H7 (cell line): ENCODE measurements around the gene PPM1E. TPM values are rescaled to one million over a fixed set of nuclear protein-coding genes. Genes with fewer than 3 reads are reported as not detected.
"Not testable (repeated sequence)": the region's sequence is repeated elsewhere in the genome, so short reads cannot be mapped to it uniquely, and the experiment has no call there.

ENCODE experiments used
- DNase-seq: peaks from one replicate; pipeline ENCODE4 v3.0.0; 2012
- H3K27me3 ChIP-seq: 2 replicates; pipeline ENCODE4 v1.6.0; 2011; ENCODE audit warnings: mild to moderate bottlenecking, low read length; ENCODE audit not compliant: control insufficient read depth, insufficient read depth
- H3K36me3 ChIP-seq: replicated peaks from 2 replicates; pipeline ENCODE4 v1.5.1; 2011; ENCODE audit warnings: low read length; ENCODE audit not compliant: control insufficient read depth, insufficient read depth
- H3K4me3 ChIP-seq: 2 replicates; pipeline ENCODE4 v1.5.1; 2011; ENCODE audit warnings: low read depth, mild to moderate bottlenecking, control low read depth, low read length, moderate library complexity; ENCODE audit not compliant: insufficient read depth
- total RNA-seq: library from RNA; depleted of rRNA; stranded (reverse); fragments of >200 nt; shearing (Covaris generic); gene quantifications from 2 replicates; pipeline ENCODE4 v1.2.3, GENCODE V29; 2014

Gene PPM1E
- total RNA-seq, 1 experiment from 2014 or later, result 3.5 TPM

DNA sequence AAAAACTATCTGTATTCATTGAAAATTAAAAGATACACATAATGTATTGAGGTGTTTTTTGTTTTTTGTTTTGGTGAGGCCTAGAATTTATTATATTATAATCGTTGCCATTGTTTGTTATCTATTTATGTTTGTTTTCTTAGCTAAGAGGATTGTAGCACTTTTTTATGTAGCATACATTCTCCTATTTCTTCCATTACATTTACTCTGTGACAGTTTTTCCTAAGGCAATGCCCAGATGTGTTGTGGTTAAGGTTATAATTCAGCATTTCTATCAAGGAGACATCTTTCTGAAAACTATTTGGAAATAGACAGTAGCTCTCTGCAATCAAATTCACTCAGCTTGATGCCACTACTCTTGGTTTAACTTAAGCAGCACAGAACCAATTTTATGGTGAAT is 161.6 kb downstream of the PPM1E start:
- H3K27me3 ChIP-seq, result no peaks in the 10 kb centered on the region
- no peaks in the 10 kb centered on the region for H3K36me3 ChIP-seq
- DNase-seq, result no peak

DNA sequence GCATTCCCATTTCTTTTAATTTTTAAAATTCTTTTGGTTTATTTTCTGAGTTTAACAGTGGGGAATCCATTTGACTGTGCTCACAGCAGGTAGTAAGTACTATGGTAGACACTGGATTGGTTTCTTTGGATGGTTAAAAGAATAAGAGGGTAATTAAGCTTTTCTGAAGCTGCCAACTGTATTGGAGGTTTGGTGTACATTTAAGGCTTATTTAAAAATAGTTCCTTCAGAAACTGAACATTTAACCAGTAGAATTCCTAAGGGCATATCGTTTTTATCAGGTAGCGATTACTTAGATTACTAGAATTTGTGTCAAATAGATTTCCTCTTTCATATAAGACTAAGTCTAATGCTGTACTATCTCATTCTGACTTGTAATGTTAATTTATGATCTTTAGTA is 162.4 kb downstream of the PPM1E start:
- no peaks in the 10 kb centered on the region for H3K27me3 ChIP-seq
- H3K4me3 ChIP-seq, result no peak overlapping the region
- peak; percentile 11 for DNase-seq
- no peaks in the 10 kb centered on the region for H3K36me3 ChIP-seq

More for the DNA sequence above, 161.6 kb downstream of the PPM1E start:
- no peak overlapping the region for H3K4me3 ChIP-seq

DNA sequence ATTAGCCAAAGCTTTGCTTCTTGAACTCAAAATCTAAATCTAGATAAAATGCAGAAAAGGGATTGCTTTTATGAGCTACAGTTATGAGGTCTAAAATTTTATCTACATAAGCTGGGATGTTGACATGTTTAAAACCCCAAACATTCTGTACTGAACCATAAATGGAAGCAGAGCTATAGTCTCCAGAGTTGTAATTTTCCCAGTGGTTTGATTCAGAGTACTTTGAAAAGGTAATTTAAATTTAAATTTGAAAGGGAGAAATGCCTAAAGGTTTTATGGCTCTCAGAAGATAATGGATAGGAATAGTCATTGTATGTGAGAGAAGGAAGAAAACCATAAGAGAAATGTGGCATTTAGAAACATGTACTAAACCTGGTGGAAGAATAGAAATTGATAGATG is 163.2 kb downstream of the PPM1E start:
- H3K36me3 ChIP-seq, result no peaks in the 10 kb centered on the region
- no peak for DNase-seq
- H3K27me3 ChIP-seq, result no peaks in the 10 kb centered on the region
- H3K4me3 ChIP-seq, result no peak overlapping the region

DNA sequence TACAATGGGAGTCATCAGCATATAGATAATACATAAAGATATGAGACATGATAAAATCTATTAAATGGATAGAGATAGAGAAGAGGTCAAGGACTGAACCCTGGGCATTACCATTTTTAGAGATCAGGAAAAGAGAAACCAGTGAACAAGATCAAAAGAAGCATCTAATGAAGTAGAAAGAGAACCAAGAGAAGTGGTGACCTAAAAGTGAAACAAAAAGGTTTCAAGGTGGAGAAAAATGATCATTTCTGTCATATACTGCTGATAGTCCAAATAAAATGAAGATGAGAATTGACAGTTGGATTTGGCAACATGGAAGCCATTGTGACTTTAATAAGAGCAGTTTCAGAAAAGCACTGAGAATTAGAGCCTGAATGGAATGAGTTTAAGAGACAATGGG is 165.1 kb downstream of the PPM1E start:
- Histone ChIP-seq H3K4me3 (no peak overlapping the region), H3K36me3 (no peaks in the 10 kb centered on the region), H3K27me3 (no peaks in the 10 kb centered on the region)
- DNase-seq, result no peak

DNA sequence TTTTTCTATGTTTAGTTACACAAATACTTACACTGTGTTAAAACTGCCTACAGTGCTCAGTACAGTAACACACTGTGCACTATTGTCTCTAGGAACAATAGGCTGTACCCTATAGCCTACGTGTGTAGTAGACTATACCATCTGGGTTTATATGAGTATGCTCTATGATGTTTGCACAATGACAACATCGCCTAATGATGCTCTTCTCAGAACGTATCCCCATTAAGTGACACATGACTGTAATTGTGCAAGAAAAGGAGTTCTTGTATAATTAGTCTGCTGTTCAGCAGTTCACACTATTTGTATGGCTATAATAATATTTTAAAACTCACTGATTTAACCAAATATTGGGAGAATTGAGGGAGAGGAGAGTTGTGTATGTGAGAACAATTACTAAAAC is 177.3 kb downstream of the PPM1E start:
- no peaks in the 10 kb centered on the region for H3K27me3 ChIP-seq
- no peak for DNase-seq

DNA sequence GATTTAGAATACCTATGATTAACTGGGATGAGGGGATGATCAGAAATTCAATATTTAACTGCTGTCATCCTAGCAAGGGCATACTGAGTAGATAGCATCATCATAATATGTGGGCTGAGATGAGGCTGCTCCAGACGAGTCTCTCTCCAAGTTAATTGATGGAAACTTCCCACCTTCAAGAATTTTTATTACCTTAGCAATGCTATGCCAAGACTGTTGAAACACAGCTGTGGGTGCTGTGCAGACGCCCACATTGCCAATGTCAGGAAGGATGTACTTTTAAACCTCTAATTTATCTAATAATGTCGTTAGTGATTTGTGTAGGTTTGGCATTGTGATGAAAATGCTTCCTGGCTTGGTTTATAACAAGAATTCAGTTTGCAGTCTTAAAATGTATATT is 180.6 kb downstream of the PPM1E start:
- Histone ChIP-seq H3K4me3 (no peak overlapping the region), H3K36me3 (no peaks in the 10 kb centered on the region), H3K27me3 (no peaks in the 10 kb centered on the region)
- no peak for DNase-seq

More for the DNA sequence above, 177.3 kb downstream of the PPM1E start:
- H3K36me3 ChIP-seq, result no peaks in the 10 kb centered on the region
- H3K4me3 ChIP-seq, result no peak overlapping the region

DNA sequence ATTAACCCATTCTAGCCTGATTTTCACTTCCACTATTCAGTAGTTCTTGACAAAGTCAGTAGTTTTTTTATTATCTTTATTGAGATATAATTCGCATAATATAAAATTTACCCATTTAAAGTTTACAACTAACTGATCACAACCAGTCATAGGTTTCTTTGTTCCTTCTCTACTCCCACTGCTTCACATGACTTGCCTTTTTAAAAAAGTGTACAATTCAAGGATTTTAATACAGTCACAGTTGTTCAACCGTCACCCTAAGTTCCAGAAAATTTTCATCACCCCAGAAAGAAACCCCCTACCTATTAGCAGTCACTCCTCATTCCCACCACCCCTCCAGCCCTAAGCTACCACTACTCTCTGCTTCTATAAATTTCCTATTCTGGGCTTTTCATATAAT is 188.5 kb downstream of the PPM1E start:
- DNase-seq, result no peak
- no peaks in the 10 kb centered on the region for H3K27me3 ChIP-seq
- no peaks in the 10 kb centered on the region for H3K36me3 ChIP-seq

DNA sequence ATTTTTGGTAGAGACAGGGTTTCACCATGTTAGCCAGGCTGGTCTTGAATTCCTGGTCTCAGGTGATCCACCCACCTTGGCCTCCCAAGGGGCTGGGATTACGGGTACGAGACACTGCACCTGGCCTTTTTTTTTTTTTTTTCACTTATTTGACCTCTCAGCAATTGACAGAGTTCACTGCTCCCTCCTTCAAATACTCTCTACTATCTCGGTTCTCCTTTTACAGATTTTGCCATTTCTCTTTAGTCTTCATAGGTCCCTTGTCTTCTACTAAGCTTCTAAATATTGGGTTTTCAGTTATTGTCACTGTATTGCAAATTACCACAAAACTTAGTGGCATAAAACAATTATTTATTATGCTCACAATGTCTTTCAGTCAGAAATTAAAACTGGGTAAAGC is 191.8 kb downstream of the PPM1E start:
- DNase-seq, result no peak
- Histone ChIP-seq H3K27me3 (no peaks in the 10 kb centered on the region), H3K4me3 (no peak overlapping the region), H3K36me3 (no peaks in the 10 kb centered on the region)

More for the DNA sequence above, 188.5 kb downstream of the PPM1E start:
- H3K4me3 ChIP-seq, result no peak overlapping the region

DNA sequence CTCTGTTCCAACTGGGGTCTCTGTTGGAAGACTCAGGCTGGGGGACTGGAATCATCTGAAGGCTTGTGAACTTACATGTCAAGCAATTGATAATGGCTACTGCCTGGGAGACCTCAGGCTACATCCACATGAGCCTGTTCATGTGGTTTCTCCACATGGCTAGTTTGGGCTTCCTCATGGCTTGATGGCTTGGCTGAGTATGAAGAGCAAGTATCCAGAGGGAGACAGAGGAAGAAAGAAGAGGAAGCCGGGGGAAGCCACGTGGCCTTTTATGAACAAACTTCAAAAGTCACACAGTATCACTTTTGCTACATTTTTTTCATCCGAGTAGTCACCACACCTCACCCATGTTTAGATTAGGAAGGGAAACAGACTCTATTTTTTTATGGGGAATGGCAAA is 192.2 kb downstream of the PPM1E start:
- Histone ChIP-seq H3K4me3 (no peak overlapping the region), H3K36me3 (no peaks in the 10 kb centered on the region), H3K27me3 (no peaks in the 10 kb centered on the region)
- DNase-seq, result no peak

DNA sequence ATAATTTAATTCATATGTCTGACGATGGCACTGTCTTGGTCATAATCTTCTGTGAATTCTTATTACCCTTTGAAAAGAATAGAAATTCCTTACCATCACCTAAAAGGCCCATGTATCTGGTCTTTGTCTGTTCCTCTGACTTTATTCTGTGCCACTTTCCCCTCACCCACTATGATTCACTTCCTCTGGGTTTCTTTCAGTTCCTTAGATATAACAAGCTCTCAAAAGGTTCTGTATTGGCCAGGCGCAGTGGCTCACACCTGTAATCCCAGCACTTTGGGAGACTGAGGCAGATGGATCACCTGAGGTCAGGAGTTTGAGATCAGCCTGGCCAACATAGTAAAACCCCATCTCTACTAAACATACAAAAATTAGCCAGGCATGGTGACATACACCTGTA is 198.7 kb downstream of the PPM1E start:
- not testable (repeated sequence) for H3K4me3 ChIP-seq, H3K36me3 ChIP-seq, DNase-seq, H3K27me3 ChIP-seq

DNA sequence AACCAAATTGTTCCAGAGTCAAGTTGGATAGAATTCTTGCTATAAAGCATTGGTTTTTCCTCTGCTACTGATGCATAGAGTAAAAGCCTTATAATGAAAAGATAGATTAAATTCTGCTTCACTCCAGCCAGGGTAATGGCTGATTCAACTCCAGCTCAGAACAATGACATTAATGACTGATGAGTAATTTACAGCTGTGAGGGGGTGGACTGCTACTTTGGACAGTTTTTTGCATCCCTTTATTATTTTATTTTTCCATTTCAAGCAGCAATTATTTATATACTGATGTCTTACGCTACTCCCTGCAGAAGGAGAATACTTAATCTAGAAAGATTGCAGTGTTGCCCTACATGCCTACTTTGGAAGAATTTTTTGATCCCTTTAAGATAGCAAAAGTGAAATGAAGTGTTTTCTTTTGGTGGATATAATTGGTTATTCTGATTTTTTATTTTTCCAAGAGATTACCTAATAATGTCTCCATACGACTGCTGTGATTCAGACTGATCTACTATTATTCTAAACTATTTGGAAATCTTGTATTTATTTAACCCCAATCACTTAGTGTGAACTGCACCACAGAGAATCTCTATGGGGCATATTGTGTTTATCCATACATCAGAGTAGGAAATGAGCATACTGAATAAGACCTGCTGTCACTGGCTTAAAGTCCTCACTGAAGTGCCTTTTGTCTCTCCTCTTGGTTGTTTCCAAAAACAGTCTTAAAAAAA is 201.5 kb downstream of the PPM1E start:
- no peak overlapping the region for H3K4me3 ChIP-seq
- no peaks in the 10 kb centered on the region for H3K27me3 ChIP-seq
- H3K36me3 ChIP-seq, result no peaks in the 10 kb centered on the region
- DNase-seq, result no peak

DNA sequence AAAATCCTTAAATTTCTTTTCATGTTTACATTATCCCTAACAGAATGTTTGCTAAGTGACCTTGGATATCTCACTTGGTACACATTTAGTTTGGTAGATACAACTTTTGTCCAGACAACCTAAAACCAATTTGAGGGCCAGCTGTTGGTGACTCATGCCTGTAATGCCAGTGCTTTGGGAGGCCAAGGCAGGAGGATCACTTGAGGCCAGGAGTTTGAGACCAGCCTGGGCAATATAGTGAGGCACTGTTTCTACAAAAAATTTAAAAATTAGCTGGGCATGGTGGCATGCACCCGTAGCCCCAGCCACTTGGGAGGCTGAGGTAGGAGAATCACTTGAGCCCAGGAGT is 202.0 kb downstream of the PPM1E start:
- not testable (repeated sequence) for H3K36me3 ChIP-seq, H3K27me3 ChIP-seq, DNase-seq, H3K4me3 ChIP-seq

DNA sequence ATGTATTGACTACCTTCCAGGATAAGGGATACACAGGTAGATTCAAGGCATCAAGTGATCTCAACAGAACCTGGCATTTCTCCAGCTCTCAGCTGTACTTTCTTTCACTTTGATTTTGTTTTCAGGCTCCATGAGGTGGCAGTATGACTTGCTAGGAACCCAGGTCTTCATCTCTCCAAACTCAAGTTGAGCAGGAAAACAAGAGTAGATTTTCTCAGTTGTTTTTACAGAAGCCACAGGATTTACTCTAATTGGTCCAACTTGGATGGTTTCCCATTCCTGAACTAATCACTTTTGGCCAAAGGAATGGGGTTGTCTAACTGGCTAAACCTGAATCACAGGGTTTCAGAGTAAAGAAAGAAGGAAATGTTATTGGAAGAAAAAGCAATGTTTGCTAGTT is 204.4 kb downstream of the PPM1E start:
- no peaks in the 10 kb centered on the region for H3K36me3 ChIP-seq
- no peak overlapping the region for H3K4me3 ChIP-seq
- DNase-seq, result peak; percentile 32
- no peaks in the 10 kb centered on the region for H3K27me3 ChIP-seq

DNA sequence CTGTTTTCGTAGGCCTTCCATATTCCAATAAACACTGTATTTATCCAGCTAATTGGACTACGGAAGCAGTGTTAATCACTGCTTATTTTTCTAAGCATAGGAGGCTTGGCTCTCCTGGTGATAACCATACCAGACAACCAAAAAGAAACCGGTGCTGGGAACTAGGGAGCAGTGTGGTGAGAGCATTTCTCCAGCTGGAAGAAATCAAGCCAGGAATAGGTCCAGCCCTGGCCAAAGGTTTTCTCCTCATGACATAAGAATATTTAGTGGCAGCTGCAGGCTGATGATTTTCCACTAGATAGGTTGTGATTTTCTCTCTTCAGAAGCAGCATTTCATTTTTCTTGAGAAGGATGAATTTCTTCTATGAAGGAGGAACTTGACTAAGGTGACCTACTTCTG is 209.6 kb downstream of the PPM1E start:
- no peak for DNase-seq
- H3K4me3 ChIP-seq, result no peak overlapping the region
- no peaks in the 10 kb centered on the region for H3K27me3 ChIP-seq
- no peaks in the 10 kb centered on the region for H3K36me3 ChIP-seq

DNA sequence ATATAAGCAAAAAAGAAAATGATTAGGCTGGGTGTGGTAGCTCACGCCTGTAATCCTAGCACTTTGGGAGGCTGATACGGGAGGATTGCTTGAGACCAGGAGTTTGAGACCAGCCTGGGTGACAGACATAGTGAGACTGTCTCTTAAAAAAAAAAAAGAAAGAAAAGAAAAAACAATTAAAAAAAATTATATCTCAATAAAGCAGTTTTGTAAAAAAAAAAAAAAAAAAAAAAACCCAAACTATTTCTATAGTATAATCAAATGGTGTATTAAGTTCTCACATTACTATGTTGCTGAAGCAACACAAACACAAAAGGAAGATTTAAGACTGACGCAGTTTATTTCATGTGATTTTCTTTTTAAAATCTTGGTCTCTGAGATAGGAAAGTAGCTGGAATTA is 210.6 kb downstream of the PPM1E start:
- Histone ChIP-seq H3K4me3 (no peak overlapping the region), H3K36me3 (no peaks in the 10 kb centered on the region), H3K27me3 (no peaks in the 10 kb centered on the region)
- no peak for DNase-seq
